ENCODE results near the gene NDUFS7.

The NDUFS7 gene

GRCh38 chr19:1412995-1413800 lies 29.5 kb downstream of the NDUFS7 start:
- DNase-seq (ENCODE audit: low read depth), result no peak
- TF ChIP-seq, protein P1, sequence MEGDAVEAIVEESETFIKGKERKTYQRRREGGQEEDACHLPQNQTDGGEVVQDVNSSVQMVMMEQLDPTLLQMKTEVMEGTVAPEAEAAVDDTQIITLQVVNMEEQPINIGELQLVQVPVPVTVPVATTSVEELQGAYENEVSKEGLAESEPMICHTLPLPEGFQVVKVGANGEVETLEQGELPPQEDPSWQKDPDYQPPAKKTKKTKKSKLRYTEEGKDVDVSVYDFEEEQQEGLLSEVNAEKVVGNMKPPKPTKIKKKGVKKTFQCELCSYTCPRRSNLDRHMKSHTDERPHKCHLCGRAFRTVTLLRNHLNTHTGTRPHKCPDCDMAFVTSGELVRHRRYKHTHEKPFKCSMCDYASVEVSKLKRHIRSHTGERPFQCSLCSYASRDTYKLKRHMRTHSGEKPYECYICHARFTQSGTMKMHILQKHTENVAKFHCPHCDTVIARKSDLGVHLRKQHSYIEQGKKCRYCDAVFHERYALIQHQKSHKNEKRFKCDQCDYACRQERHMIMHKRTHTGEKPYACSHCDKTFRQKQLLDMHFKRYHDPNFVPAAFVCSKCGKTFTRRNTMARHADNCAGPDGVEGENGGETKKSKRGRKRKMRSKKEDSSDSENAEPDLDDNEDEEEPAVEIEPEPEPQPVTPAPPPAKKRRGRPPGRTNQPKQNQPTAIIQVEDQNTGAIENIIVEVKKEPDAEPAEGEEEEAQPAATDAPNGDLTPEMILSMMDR (IDR thresholded peaks at IDR 0.05; ENCODE audit: low read depth, low read length), result no peak
- no peak for TF ChIP-seq POLR2A (IDR thresholded peaks at IDR 0.05; ENCODE audit: extremely low read depth, insufficient read length)
- no peak overlapping the region for H3K4me3 ChIP-seq (ENCODE audit: low read depth, low read length)

DNA sequence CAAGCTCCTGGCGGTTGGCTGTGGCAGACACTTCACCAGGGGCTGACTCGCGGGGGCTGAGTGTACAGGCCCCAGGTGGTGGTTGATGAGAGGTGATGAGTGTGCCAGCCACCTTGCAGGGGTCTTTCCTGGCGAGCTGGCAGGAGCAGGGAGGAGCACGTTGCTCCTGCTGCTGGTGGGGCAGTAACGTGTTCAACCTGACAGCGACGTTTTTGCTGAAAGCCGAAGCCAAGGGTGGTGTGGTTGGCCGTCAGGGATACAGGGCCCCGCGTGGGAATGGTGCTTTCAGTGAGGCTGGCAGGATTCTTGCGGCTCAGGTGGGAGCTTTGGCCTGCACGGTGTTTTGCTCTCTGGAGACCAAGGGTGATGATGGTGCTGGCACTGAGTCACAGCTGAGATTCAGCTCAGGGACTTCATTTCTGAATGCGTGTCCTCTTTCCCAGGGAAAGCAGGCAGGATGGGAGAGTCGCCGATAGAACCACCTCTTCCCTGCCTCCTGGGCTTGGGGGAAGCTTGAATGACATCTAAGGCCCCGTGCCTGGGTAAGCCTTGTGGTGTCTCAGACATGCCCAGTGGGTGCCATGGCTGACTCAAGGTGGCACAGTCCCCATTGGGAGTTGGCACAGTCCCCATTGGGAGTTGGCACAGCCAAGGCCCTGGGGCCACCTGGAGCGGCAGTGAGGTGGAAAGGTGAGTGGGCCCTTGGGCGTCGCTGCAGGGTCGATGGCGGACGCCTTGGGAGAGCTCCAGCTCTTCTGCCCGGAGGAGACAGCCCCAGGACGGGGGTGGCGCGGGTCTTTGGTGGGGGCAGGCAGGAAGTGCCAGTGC lies 32.5 kb downstream of the NDUFS7 start:
- no peak for DNase-seq (ENCODE audit: low read depth)
- TF ChIP-seq, protein P1 (IDR thresholded peaks at IDR 0.05; ENCODE audit: low read depth, low read length), result no peak
- TF ChIP-seq POLR2A (IDR thresholded peaks at IDR 0.05; ENCODE audit: extremely low read depth, insufficient read length) (no peak), MYC (IDR thresholded peaks at IDR 0.05; ENCODE audit: low read depth, low read length) (no peak), MAX (IDR thresholded peaks at IDR 0.05; ENCODE audit: low read depth, low read length) (no peak)
- no peak overlapping the region for H3K4me3 ChIP-seq (ENCODE audit: low read depth, low read length)

- no peak overlapping the region for H3K4me3 ChIP-seq (ENCODE audit: low read depth, low read length)
- TF ChIP-seq MYC (IDR thresholded peaks at IDR 0.05; ENCODE audit: low read depth, low read length) (no peak), POLR2A (IDR thresholded peaks at IDR 0.05; ENCODE audit: extremely low read depth, insufficient read length) (no peak), MAX (IDR thresholded peaks at IDR 0.05; ENCODE audit: low read depth, low read length) (no peak)
- TF ChIP-seq, protein P1 (IDR thresholded peaks at IDR 0.05; ENCODE audit: low read depth, low read length), result no peak
- no peak for DNase-seq (ENCODE audit: low read depth)
Measured at GRCh38 chr19:1417145-1417544, 33.4 kb downstream of the NDUFS7 start.

- no peak overlapping the region for H3K4me3 ChIP-seq (ENCODE audit: low read depth, low read length)
- TF ChIP-seq MAX (IDR thresholded peaks at IDR 0.05; ENCODE audit: low read depth, low read length) (no peak), POLR2A (IDR thresholded peaks at IDR 0.05; ENCODE audit: extremely low read depth, insufficient read length) (no peak), MYC (IDR thresholded peaks at IDR 0.05; ENCODE audit: low read depth, low read length) (no peak)
- TF ChIP-seq, protein P1 (IDR thresholded peaks at IDR 0.05; ENCODE audit: low read depth, low read length), result no peak
- no peak for DNase-seq (ENCODE audit: low read depth)
Measured at GRCh38 chr19:1417681-1418495, 34.2 kb downstream of the NDUFS7 start.

DNA sequence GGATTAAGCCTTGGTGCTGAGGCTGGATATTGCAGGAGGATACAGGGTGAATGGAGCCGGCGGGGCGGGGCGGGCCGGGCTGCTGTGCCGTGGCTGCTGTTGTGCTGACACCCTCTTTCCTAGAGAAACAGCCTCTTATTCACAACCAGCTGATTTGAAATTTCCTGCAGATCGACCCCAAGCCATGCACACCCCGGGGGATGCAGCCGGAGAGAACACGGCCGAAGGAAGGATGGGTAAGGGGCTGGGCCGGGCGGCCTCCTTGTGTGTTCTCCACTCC lies 34.7 kb downstream of the NDUFS7 start:
- DNase-seq (ENCODE audit: low read depth), result no peak
- TF ChIP-seq, protein P1 (IDR thresholded peaks at IDR 0.05; ENCODE audit: low read depth, low read length), result no peak
- no peak for TF ChIP-seq MAX (IDR thresholded peaks at IDR 0.05; ENCODE audit: low read depth, low read length)
- TF ChIP-seq MYC (IDR thresholded peaks at IDR 0.05; ENCODE audit: low read depth, low read length), result no peak
- no peak for TF ChIP-seq POLR2A (IDR thresholded peaks at IDR 0.05; ENCODE audit: extremely low read depth, insufficient read length)
- no peak overlapping the region for H3K4me3 ChIP-seq (ENCODE audit: low read depth, low read length)

All from NB4 (cell line).